ENCODE data around the gene SEC23A. TPM values are rescaled to one million over a fixed set of nuclear protein-coding genes. Genes with fewer than 3 reads are reported as not detected.
"Not testable (repeated sequence)": the region's sequence is repeated elsewhere in the genome, so short reads cannot be mapped to it uniquely, and the experiment has no call there.

SEC23A gene
- total RNA-seq, 4 donors from 2014 or later, result 89.9 to 152 (median 113) TPM

GRCh38 chr14:39060818-39061437 is 42.1 kb downstream of the SEC23A start:
- DNase-seq (ENCODE audit: low spot score) (no peak), ATAC-seq (ENCODE audit: low FRiP score) (no peak)
- no peak for TF ChIP-seq CTCF (IDR thresholded peaks at IDR 0.05)

GRCh38 chr14:39055786-39056474 is 47.1 kb downstream of the SEC23A start:
- no peak for DNase-seq (ENCODE audit: low spot score)

GRCh38 chr14:39052869-39053454 is 50.1 kb downstream of the SEC23A start:
- ATAC-seq (ENCODE audit: low FRiP score); DNase-seq (ENCODE audit: low spot score): not testable (repeated sequence)

More at GRCh38 chr14:39055786-39056474, 47.1 kb downstream of the SEC23A start:
- no peak for TF ChIP-seq CTCF (IDR thresholded peaks at IDR 0.05)
- ATAC-seq (ENCODE audit: low FRiP score), result no peak

GRCh38 chr14:39050389-39050788 is 52.6 kb downstream of the SEC23A start:
- no peak for TF ChIP-seq CTCF (IDR thresholded peaks at IDR 0.05)
- ATAC-seq (ENCODE audit: low FRiP score) (no peak), DNase-seq (ENCODE audit: low spot score) (no peak)

- DNase-seq (ENCODE audit: low spot score); ATAC-seq (ENCODE audit: low FRiP score): not testable (repeated sequence)
Observed at GRCh38 chr14:39045889-39046288, 57.1 kb downstream of the SEC23A start.

- TF ChIP-seq CTCF (IDR thresholded peaks at IDR 0.05), result no peak
- ATAC-seq (ENCODE audit: low FRiP score) (no peak), DNase-seq (ENCODE audit: low spot score) (no peak)
Observed at GRCh38 chr14:39043352-39043943, 59.6 kb downstream of the SEC23A start.

- DNase-seq (ENCODE audit: low spot score), result no peak
- no peak for TF ChIP-seq CTCF (IDR thresholded peaks at IDR 0.05)
- no peak for ATAC-seq (ENCODE audit: low FRiP score)
Observed at GRCh38 chr14:39040529-39040928, 62.5 kb downstream of the SEC23A start.

Measured in omental fat pad (tissue), 4 donors.